HG02884 (cell line): ENCODE results near the gene RHBDL2.
"Not testable (repeated sequence)": the region's sequence is repeated elsewhere in the genome, so short reads cannot be mapped to it uniquely, and the experiment has no call there.

Experiments used
- ATAC-seq: cut with Tn5 transposase; IDR thresholded peaks from one replicate; pipeline ENCODE4 v1.9.1; 2021; ENCODE audit warnings: mild to moderate bottlenecking, moderate library complexity; ENCODE audit not compliant: unreplicated experiment

Gene RHBDL2

DNA sequence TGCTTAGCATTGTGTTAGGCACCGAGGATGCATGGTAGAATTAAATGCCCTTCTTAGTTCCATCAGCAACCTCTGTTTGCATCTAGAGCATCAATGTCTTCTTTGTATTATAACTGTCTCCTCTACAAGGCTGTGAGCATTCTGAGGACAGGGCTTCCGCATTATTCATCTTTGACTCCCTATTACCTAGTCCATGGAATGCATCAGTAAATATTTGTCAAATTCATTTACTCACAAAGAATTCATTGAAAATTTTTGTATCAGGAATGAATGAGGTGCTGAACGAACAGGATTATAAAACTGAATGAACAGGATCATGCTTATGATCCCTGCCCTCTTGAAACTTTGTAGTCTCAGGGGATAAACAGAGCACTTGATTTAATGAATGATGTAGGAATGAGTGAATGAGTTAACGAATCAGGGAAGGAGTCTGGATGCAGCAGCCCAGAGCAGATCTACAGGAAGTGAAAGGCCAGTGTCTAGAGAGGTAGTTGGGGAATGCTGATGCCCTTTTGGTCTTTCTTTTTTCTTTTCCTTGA, 2.8 kb downstream of the RHBDL2 start:
- ATAC-seq: no peak

DNA sequence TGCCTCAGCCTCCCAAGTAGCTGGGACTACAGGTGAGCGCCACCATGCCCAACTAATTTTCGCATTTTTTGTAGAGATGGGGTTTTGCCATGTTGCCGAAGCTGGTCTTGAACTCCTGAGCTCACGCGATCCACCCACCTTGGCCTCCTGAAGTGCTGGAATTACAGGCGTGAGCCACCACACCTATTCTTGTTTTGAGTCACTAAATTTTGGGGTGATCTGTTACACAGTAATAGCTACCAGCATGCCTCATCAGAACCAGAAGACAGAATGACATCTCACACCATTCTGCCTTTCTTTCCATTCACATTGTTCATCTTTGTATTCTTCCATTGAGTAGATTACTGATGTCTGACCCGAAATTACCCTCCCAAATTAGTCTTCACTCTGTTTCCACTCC, 9.1 kb downstream of the RHBDL2 start:
- no peak for ATAC-seq

DNA sequence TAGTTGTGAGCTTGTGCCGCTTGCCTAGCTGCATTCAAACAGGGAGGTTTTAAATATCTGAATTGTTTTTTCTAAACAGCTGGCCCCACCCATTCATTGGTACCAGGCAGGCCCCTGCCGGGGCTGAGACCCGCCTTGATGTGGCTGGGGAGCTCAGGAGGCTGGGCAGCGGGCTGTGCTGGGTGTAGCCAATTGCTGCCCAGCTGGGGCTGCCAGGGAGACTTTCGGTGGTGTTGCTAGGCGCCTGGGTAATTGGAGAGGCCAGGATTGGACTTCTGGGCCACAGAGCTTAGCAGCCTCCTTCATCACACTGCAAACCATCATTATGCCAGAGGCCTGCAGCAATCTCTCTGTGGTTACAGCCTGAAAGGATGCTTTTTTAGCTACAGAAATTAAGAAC, 12.2 kb downstream of the RHBDL2 start:
- no peak for ATAC-seq

DNA sequence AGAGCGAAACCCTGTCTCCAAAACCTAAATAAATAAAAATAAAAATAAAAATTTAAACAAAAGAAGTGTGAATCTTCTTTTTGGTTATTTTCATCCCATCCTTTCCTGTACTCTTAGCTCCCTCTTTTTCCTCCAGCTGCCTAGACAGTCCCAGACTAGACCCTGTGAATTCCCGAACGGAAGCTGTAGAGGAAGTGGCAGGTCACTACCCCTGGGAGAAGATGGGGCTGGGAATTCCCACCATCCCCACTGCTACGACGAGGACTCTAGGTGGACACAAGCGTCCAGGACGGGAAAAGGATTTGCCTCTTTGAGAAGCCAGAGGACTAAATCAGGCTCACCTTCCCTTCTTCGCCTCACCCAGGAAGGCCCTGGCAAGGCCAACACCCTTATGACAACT, 12.6 kb downstream of the RHBDL2 start:
- ATAC-seq: no peak

DNA sequence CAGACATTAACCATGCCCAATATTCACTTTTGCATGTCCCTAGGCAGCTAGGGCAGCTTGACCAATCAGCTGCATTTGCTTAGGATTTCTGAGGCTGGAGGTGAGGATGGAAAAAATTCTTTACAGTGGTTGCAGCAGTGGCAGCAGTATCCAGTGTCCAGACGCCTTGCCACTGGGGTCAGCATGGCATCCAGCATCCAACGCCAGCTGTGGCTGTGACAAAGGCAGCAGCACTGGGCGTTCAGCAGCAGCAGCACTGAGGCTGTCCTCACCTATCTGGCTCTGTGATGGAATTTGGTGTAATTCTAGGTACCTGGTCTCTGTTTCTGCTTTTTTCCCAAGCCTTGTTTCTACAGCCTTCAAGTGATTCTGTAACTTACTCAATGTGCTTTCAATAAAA, 15.5 kb downstream of the RHBDL2 start:
- ATAC-seq: no peak

DNA sequence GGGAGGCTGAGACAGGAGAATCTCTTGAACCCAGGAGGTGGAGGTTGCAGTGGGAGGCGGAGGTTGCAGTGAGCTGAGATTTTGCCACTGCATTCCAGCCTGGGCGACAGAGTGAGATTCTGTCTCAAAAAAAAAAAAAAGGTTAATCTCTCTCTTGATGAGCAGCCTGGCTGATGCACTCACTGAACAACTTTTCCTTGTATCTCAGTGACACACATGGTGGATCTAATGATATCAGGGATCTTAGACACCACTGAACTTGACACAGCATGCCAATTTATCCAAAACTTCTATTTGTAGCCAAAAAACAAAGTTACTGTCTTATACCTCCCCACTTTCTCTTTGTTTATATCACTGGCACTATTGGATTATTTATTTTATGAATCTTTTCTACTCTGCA, 16.2 kb downstream of the RHBDL2 start:
- ATAC-seq: no peak

DNA sequence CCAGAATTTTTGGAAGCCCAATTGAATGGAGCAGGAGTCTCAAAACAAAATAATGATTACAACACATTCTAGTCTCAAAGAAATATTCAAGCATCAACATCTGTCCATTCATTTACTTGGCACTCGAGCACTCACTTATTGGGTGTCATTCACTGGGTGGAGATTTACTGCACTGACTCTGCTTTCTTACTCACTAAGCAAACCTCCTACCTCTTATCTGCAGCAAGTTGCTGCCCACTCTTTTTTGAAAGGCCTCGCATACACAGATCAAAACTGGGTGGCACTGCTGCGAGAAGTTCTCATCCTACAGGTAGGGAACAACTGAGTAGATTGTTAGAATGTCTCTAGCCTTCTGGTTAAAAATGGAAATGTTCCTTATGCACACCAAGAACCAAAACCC, 18.0 kb downstream of the RHBDL2 start:
- no peak for ATAC-seq

DNA sequence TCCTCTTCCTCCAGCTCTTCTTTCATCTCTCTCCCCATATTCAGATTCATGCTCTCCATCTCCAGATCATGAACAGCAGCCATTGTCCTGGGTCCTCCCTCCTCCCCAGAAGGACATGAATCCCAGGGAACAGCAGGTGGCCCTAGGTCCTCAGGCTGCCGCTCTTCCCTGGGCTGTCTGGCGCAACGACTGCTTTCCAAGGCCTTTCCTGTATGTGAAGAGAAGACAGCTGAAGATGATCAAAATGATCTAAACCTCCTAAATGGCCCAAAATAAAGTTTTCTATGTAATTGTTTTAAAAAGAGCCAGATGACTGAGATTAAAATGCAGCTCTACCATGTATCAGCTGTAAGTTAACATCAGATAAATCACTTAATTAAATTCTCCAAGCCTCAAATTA, 22.5 kb downstream of the RHBDL2 start:
- ATAC-seq: no peak

DNA sequence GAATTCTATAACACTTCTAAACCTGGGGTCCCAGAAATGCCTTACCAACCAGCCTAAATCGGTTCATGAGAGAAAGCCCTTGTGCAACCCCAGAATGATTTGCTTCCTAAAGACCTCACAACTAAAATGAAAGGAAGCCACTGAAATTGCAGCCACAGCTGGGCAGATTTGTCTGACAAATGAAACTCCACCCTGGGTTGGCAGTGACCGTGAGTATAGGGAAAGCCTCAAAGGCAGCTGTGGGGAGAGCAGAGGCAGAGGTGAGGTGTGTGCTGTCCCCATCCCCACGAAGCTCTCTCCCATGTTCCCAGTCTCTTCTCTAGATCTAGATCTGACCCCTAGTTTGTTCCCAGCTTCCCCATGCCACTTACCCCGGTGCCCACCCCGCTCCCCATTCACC, 23.1 kb downstream of the RHBDL2 start:
- ATAC-seq: no peak

DNA sequence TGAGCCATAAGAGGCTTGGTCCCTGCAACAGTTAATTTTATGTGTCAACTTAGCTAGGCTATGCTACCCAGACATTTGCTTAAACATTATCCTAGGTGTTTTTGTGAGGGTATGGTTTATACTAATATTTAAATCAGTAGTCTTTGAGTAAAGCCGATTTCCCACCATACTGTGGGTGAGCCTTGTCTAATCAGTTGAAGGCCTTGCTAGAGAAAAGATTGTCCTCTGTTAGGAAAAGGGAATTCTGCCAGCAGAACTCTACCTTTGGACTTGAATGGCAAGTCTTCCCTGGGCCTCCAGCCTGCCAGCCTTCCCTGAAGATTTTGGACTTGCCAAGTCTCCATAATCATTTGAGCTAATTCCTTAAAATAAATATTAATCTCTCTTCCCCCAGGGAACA, 23.9 kb downstream of the RHBDL2 start:
- no peak for ATAC-seq

DNA sequence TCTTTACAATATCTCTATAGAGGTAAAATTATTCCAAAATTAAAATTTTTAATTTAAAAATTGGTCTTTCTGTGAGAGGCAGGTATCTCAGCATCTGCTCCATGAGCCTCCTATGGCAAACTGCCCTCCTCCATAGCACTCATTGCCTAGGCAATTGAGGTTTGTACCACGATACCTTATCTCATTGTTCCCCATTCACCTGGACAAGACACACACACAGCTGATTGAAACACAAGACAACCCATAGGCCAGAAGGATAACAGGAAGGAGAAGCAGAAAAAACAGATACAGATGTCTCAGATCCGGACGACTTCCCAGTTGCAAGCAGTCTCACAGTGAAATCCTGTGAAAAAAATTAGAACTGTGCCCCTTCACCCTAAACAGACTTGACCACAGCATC, 24.3 kb downstream of the RHBDL2 start:
- no peak for ATAC-seq

DNA sequence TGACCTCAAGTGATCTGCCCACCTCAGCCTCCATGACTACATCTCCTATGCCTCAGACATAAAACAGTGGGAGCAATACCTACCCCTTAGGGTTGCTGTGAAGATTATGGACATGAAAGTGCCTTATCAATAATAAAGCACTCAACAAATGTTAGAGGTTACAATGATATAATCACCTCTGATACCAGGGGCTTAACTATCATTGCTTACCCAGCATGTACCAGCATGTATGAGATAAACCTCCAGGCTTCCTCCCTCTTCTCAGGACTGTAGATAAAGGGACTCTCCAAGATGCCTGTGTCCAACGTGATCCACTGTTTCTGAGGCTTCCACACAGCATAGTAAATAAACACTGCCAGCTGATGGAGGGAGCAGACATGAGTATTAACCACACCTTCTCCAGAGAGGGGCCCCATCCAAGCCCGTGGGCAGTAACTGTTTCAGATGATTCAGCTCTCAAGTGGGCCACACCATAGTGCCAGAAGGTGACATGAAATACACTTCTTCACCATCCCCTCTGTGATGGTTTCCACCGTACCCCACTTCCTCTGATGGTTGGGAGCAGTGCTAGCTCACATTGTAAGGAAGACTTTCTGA, 26.2 kb downstream of the RHBDL2 start:
- ATAC-seq: no peak

DNA sequence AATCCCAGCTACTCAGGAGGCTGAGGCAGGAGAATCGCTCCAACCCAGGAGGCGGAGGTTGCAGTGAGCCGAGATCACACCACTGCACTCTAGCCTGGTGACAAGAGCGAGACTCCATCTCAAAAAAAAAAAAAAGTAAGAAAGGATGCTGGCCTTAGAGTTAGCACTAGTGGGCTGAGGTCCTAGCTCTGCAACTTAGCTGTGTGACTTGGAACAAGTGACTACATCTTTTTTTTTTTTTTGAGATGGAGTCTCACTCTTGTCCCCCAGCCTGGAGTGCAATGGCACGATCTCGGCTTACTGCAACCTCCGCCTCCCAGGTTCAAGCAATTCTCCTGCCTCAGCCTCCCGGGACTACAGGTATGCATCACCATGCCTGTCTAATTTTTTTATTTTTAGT, 26.7 kb downstream of the RHBDL2 start:
- not testable (repeated sequence) for ATAC-seq

DNA sequence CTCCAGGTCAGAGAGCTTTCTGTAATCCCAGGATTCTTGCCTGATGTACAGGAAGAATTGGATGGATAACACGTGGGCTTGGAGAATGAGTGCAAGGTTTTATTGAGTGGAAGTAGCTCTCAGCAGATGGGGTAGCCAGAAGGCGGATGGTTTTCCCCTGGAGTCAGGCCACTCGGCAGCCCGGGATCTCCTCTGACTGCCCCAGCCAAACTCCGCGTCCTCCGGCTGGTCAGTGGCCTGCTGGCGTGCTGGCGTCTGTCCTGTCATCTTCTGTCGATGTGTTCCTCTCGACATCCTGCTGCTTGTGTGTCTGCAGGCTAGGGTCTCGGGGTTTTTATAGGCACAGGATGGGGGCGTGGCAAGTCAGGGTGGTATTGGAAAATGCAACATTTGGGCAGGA, 32.8 kb downstream of the RHBDL2 start:
- ATAC-seq: no peak

DNA sequence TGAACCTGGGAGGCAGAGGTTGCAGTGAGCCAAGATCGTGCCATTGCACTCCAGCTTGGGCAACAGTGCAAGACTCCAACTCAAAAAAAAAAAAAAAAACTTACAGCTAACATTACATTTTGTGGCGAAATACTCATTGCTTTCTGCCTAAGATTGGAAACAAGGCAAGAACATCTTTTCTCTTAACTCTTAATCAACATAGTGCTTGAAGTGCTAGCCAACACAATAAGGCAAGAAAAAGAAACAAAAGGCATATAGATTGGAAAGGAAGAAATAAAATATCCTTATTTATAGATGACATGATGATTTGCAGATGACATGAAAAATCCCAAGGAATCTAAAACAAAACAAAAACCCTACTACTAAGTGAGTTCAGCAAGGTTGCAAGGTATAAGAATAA, 35.6 kb downstream of the RHBDL2 start:
- no peak for ATAC-seq

DNA sequence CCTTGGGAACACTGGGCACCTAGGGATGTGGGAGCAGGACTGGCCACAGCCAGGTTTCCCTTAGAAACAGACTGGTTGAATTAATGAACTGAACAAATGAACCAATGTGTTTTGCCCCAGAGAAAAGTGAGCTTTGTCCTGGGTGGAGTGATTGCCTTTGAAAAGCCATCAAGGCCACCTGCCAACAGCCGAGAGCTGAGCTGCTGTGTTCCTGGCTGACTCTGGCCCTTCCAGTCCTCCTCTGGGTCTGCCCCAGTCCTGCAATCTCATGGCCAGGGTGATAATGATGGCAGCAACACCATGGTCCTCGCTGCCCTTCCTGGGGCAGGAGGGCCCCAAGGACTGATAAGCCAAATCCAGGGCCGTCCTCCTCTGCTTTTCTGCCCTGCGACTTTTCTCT, 42.1 kb downstream of the RHBDL2 start:
- ATAC-seq: no peak

DNA sequence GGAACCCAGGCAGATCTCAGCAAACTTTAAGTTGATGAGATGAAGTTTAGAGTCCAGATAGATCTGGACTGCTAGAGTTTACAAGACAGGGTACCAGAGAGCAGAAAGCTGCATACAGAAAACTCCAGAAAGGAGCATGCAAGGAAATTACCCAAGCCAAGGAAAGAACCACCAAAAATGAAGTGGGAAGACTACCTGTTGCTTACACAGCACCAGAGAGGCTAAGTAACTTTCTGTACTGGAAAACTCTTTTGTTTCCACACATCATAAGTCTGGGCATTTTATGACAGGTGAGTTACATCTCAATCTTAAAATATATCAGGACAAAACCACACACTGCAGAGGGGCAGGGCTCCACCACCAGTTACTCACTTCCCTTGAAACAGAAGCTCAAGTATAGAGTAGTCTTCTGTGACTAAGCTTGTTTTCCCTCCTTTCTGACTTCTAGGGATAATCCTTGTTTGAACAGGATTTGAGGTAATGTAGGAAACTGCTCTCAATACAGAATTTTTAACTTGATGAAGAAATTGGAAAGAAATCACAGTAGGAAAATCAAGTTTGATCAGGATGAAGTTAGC, 42.9 kb downstream of the RHBDL2 start:
- no peak for ATAC-seq

DNA sequence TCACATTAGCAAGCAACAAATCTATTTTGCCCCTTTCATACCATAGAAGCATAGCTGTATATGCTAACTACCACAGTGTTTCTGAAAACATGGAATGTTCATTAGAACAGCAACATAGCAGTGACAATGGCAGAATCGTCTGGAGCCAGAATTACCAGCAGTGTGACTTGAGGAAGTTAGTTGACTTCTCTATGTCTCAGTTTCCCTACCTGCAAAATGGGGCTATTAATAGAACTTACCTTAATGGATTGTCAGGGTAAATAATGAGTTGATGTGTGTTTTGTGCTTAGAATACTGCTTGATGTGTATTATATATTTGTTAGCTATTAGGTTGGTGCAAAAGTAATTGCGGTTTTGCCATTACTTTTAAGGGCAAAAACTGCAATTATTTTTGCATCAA, 45.5 kb downstream of the RHBDL2 start:
- no peak for ATAC-seq

DNA sequence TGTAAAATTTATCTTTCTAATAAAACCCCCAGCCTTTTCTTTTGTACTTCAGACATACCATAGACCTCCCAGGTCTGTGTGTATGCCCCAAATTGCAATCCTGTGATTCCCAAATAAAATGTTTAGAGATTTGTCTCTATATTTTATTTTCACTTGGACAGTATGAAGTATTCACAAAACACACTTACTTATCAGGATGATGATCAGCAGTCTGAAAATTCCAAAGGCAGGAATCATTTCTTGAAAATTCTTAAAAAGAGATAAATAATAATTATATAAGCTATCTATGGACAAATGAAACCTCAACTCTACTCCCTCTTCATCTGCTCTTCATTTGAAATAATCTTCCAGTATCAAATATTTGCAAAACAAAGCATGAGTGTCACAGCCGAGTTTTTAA, 48.7 kb downstream of the RHBDL2 start:
- no peak for ATAC-seq

DNA sequence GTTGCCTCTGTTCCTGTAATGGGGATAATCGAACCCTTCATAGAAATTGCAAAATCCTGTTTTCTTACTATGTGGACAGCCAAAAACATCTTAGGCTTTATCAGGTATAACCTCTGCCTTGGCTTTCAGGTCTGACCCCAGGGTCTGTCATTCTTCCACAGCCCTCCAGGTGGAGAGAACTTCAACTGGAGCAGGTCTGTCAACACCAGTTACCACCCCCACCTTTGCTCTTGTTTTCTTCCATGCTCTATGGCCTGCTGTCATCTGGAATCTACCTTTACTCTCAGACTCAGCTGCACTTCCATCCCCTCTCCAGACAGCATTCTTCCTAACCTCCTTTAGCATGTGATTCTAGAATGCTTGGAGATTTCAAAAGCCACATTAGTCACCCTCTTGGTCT, 49.9 kb downstream of the RHBDL2 start:
- ATAC-seq: no peak

DNA sequence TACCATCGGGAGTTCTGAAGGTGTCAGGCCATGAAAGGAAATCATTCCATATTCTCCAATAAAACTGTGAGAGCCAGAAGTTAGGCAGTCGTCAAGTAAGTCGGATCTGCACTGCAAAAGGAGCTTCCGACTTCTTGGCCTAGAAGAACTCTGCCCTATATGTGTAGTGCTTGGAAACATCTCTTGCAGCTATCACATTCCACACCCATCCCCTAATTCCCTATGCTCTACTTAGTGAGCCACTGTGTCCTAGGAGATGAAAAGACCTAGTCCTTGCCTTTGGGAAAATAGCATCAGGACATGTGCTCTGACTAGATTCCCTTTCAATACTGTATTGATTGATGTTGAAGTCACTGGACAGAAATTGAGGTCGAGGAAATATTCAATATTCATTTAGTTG, 52.0 kb downstream of the RHBDL2 start:
- no peak for ATAC-seq

DNA sequence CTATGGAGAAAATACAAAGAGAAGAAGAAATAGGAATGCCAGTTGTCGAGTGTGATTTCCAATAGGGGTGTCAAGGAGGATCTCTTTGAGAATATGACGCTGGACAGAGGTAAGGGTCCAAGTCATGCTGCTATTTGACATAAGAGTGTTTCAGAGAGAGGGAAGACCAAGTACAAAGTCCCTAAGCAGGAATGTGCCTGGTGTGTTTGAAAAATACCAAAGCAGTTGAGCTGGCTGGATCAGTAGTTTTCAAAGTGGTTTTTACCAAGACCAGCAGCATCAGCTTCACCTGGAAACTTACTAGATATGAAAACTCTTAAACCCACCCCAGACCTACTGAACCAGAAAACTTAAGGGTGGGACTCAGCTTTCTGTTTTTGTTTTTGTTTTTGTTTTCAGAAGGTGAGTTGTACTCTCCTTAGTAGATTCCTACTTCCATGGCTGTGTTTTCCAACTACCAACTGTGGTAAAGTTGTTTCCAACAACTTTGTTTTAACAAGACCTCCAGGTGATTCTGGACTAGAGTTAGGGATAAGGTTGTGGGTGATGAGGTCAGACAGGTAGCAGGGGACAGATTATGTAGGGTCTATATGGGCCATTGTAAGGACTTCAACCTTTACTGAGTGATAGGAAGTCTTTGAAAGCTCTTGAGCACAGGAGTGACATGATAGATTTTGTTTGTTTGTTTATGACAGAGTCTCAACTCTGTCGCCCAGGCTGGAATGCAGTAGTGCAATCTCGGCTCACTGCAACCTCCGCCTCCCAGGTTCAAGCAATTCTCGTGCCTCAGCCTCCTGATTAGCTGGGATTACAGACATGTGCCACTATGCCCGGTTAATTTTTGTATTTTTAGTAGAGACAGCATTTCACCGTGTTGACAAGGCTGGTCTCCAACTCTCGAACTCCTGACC, 53.0 kb downstream of the RHBDL2 start:
- no peak for ATAC-seq
